Karpas-422 (cell line): Measurements from ENCODE around the gene CNGB1. TPM values are rescaled to one million over a fixed set of nuclear protein-coding genes. Genes with fewer than 3 reads are reported as not detected.

Experiments
- DNase-seq: peaks from one replicate; pipeline ENCODE4 v3.0.0-alpha.2; 2015
- H2AFZ ChIP-seq: fragments of 200-600 bp; sonication (generic); 2 replicates; pipeline ENCODE4 v1.6.1; 2014; ENCODE audit warnings: antibody characterized with exemption, low read length, mixed read lengths
- H3K27ac ChIP-seq: fragments of 200-600 bp; sonication (generic); 2 replicates; pipeline ENCODE4 v1.5.1; 2014; ENCODE audit warnings: mild to moderate bottlenecking, low read length, moderate library complexity
- H3K27me3 ChIP-seq: fragments of 200-600 bp; sonication (generic); 2 replicates; pipeline ENCODE4 v1.6.1; 2014; ENCODE audit warnings: low read length, mixed read lengths
- H3K36me3 ChIP-seq: fragments of 200-600 bp; sonication (generic); 2 replicates; pipeline ENCODE4 v1.6.1; 2014; ENCODE audit warnings: low read length, mixed read lengths; ENCODE audit not compliant: insufficient read depth
- H3K4me1 ChIP-seq: fragments of 200-600 bp; sonication (generic); 2 replicates; pipeline ENCODE4 v1.6.1; 2014; ENCODE audit warnings: mild to moderate bottlenecking, low read length, mixed read lengths
- H3K4me2 ChIP-seq: fragments of 200-600 bp; sonication (generic); 2 replicates; pipeline ENCODE4 v1.6.1; 2014; ENCODE audit warnings: low read length, low read depth, mild to moderate bottlenecking; ENCODE audit not compliant: poor library complexity, severe bottlenecking
- H3K4me3 ChIP-seq: fragments of 200-600 bp; sonication (generic); 2 replicates; pipeline ENCODE4 v1.5.1; 2014; ENCODE audit warnings: mild to moderate bottlenecking, antibody characterized with exemption, low read length, mixed read lengths
- H3K79me2 ChIP-seq: fragments of 200-600 bp; sonication (generic); 2 replicates; pipeline ENCODE4 v1.6.1; 2014; ENCODE audit warnings: mild to moderate bottlenecking, low read length, mixed read lengths
- H3K9ac ChIP-seq: fragments of 200-600 bp; sonication (generic); 2 replicates; pipeline ENCODE4 v1.6.0; 2014; ENCODE audit warnings: low read length
- H3K9me2 ChIP-seq: fragments of 200-600 bp; sonication (generic), shearing (Covaris generic); replicated peaks from 2 replicates; pipeline ENCODE4 v1.6.0; 2014; ENCODE audit warnings: mild to moderate bottlenecking, low read length, moderate library complexity; ENCODE audit not compliant: insufficient read depth
- H3K9me3 ChIP-seq: fragments of 300-700, 200-600 bp; sonication (generic); 2 replicates; pipeline ENCODE4 v1.6.1; 2014; ENCODE audit warnings: low read length, mixed read lengths
- H4K20me1 ChIP-seq: fragments of 200-600 bp; sonication (generic); 2 replicates; pipeline ENCODE4 v1.6.1; 2014; ENCODE audit warnings: mild to moderate bottlenecking, antibody characterized with exemption, low read length, low read depth; ENCODE audit not compliant: insufficient read depth
- total RNA-seq: library from RNA; depleted of rRNA; stranded (reverse); fragments of >200 nt; shearing (Covaris generic); gene quantifications from 2 replicates; pipeline ENCODE4 v1.2.3, GENCODE V29; 2014; ENCODE audit warnings: low replicate concordance

Gene CNGB1
- total RNA-seq, 1 experiment from 2014 or later: not detected

- Histone ChIP-seq H3K4me1 (peaks cover 10% of the 10 kb centered on the region), H3K27ac (no peak overlapping the region), H3K9me3 (no peaks in the 10 kb centered on the region), H2AFZ (no peak overlapping the region), H3K9me2 (no peaks in the 10 kb centered on the region), H3K36me3 (no peaks in the 10 kb centered on the region), H4K20me1 (peaks cover 6% of the 10 kb centered on the region; the same call in 1 of the 2 replicates), H3K27me3 (no peaks in the 10 kb centered on the region), H3K4me2 (no peak overlapping the region), H3K9ac (no peak overlapping the region), H3K4me3 (no peak overlapping the region), H3K79me2 (peaks cover 10% of the 10 kb centered on the region)
- peak; percentile 83 for DNase-seq
Observed at GRCh38 chr16:57994778-57995177, 23.9 kb upstream of the CNGB1 start.

DNA sequence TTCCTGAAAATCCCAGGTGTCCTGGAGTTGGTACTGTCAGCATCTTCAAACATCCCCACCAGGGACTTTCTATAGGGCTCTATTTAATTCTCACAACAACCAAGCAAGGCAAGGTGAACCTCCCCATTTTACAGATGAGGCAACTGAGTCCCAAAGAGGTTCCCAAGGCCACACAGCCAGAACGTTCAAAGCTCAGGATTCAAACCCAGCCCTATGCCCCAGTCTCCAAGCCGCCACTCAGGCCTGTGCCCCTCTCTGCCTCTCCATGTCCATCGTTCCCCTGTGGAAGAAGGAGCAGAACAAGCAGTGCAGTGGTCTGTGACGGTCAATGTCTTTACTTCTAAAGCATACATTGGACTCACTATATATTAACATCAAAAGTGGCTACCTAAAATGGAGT lies 23.4 kb upstream of the CNGB1 start:
- no peak for DNase-seq
- no peaks in the 10 kb centered on the region for H3K9me3 ChIP-seq
- H3K79me2 ChIP-seq: peaks cover 6% of the 10 kb centered on the region
- no peak overlapping the region for H3K9ac ChIP-seq
- no peak overlapping the region for H3K4me2 ChIP-seq
- H4K20me1 ChIP-seq: peaks cover 6% of the 10 kb centered on the region; the same call in 1 of the 2 replicates
- no peak overlapping the region for H3K27ac ChIP-seq
- H3K9me2 ChIP-seq: no peaks in the 10 kb centered on the region
- H3K27me3 ChIP-seq: no peaks in the 10 kb centered on the region
- H3K4me3 ChIP-seq: no peak overlapping the region
- H3K36me3 ChIP-seq: no peaks in the 10 kb centered on the region
- H2AFZ ChIP-seq: no peak overlapping the region
- H3K4me1 ChIP-seq: peaks cover 6% of the 10 kb centered on the region

- H3K9me2 ChIP-seq: no peaks in the 10 kb centered on the region
- no peaks in the 10 kb centered on the region for H3K36me3 ChIP-seq
- no peak overlapping the region for H3K4me2 ChIP-seq
- H3K4me3 ChIP-seq: no peak overlapping the region
- H3K27ac ChIP-seq: no peak overlapping the region
- H3K79me2 ChIP-seq: peaks cover 1% of the 10 kb centered on the region; the same call in 1 of the 2 replicates
- no peaks in the 10 kb centered on the region for H3K27me3 ChIP-seq
- H3K9me3 ChIP-seq: no peaks in the 10 kb centered on the region
- H3K9ac ChIP-seq: no peak overlapping the region
- peaks cover 1% of the 10 kb centered on the region for H3K4me1 ChIP-seq
- DNase-seq: no peak
- peaks cover 6% of the 10 kb centered on the region; the same call in 1 of the 2 replicates for H4K20me1 ChIP-seq
- no peak overlapping the region for H2AFZ ChIP-seq
Observed at GRCh38 chr16:57993897-57994296, 23.0 kb upstream of the CNGB1 start.

DNA sequence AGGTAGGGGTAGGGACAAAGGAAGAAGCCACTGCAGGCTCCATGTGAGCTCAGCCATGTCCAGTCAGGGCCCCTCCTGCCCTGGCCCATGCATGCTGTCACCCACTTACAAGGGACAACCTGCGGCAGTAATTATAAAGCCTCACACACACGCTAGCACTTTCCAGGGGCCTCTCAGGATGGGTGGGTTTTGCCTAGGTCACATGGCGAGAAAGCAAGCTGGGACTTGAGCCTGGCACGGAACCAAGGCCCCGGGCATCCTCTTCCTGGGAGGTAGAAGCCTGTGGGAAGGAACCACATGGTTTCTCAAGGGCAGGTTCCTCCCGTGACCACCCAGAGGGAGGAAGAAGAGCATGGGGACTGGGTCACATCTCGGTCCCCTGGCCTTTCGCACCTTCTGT lies 22.5 kb upstream of the CNGB1 start:
- Histone ChIP-seq H3K9ac (no peak overlapping the region), H3K9me3 (no peaks in the 10 kb centered on the region), H2AFZ (no peak overlapping the region), H3K27me3 (no peaks in the 10 kb centered on the region), H3K36me3 (no peaks in the 10 kb centered on the region), H3K4me2 (no peak overlapping the region), H4K20me1 (peaks cover 6% of the 10 kb centered on the region; the same call in 1 of the 2 replicates), H3K9me2 (no peaks in the 10 kb centered on the region), H3K4me1 (no peaks in the 10 kb centered on the region), H3K27ac (no peak overlapping the region), H3K79me2 (no peaks in the 10 kb centered on the region), H3K4me3 (no peak overlapping the region)
- no peak for DNase-seq

- no peak overlapping the region for H3K4me2 ChIP-seq
Observed at GRCh38 chr16:57992084-57992483, 21.2 kb upstream of the CNGB1 start.

GRCh38 chr16:57991551-57992059 lies 20.7 kb upstream of the CNGB1 start:
- no peak for DNase-seq
- H3K27me3 ChIP-seq: no peaks in the 10 kb centered on the region
- no peak overlapping the region for H3K4me2 ChIP-seq

More at GRCh38 chr16:57992084-57992483, 21.2 kb upstream of the CNGB1 start:
- Histone ChIP-seq H3K36me3 (no peaks in the 10 kb centered on the region), H3K9ac (no peak overlapping the region), H3K27me3 (no peaks in the 10 kb centered on the region), H3K4me3 (no peak overlapping the region), H3K27ac (no peak overlapping the region), H4K20me1 (peaks cover 6% of the 10 kb centered on the region; the same call in 1 of the 2 replicates), H3K9me3 (no peaks in the 10 kb centered on the region), H3K4me1 (no peaks in the 10 kb centered on the region), H2AFZ (no peak overlapping the region), H3K9me2 (no peaks in the 10 kb centered on the region), H3K79me2 (no peaks in the 10 kb centered on the region)
- no peak for DNase-seq

GRCh38 chr16:57988929-57989328 lies 18.0 kb upstream of the CNGB1 start:
- DNase-seq: no peak
- H3K4me3 ChIP-seq: no peak overlapping the region

More at GRCh38 chr16:57991551-57992059, 20.7 kb upstream of the CNGB1 start:
- Histone ChIP-seq H3K9me2 (no peaks in the 10 kb centered on the region), H3K79me2 (no peaks in the 10 kb centered on the region), H3K4me1 (no peaks in the 10 kb centered on the region), H4K20me1 (peaks cover 6% of the 10 kb centered on the region; the same call in 1 of the 2 replicates), H2AFZ (no peak overlapping the region), H3K36me3 (no peaks in the 10 kb centered on the region), H3K9ac (no peak overlapping the region), H3K27ac (no peak overlapping the region), H3K4me3 (no peak overlapping the region), H3K9me3 (no peaks in the 10 kb centered on the region)

GRCh38 chr16:57987441-57988177 lies 16.7 kb upstream of the CNGB1 start:
- no peak overlapping the region for H3K27ac ChIP-seq
- H3K36me3 ChIP-seq: no peaks in the 10 kb centered on the region
- H3K9ac ChIP-seq: no peak overlapping the region
- H3K9me2 ChIP-seq: no peaks in the 10 kb centered on the region
- H3K27me3 ChIP-seq: no peaks in the 10 kb centered on the region
- no peaks in the 10 kb centered on the region for H3K79me2 ChIP-seq
- no peaks in the 10 kb centered on the region for H4K20me1 ChIP-seq
- H3K9me3 ChIP-seq: no peaks in the 10 kb centered on the region
- no peak for DNase-seq
- no peak overlapping the region for H2AFZ ChIP-seq
- H3K4me2 ChIP-seq: no peak overlapping the region
- H3K4me3 ChIP-seq: no peak overlapping the region
- no peaks in the 10 kb centered on the region for H3K4me1 ChIP-seq

More at GRCh38 chr16:57988929-57989328, 18.0 kb upstream of the CNGB1 start:
- Histone ChIP-seq H2AFZ (no peak overlapping the region), H3K9me2 (no peaks in the 10 kb centered on the region), H3K27ac (no peak overlapping the region), H3K4me1 (no peaks in the 10 kb centered on the region), H4K20me1 (no peaks in the 10 kb centered on the region), H3K36me3 (no peaks in the 10 kb centered on the region), H3K4me2 (no peak overlapping the region), H3K9me3 (no peaks in the 10 kb centered on the region), H3K9ac (no peak overlapping the region), H3K27me3 (no peaks in the 10 kb centered on the region), H3K79me2 (no peaks in the 10 kb centered on the region)
